HG03432 (cell line): Measurements from ENCODE around the gene C6orf163.
"Not testable (repeated sequence)": the region's sequence is repeated elsewhere in the genome, so short reads cannot be mapped to it uniquely, and the experiment has no call there.

Experiments used
- ATAC-seq: cut with Tn5 transposase; IDR thresholded peaks from one replicate; pipeline ENCODE4 v1.9.1; 2021; ENCODE audit warnings: mild to moderate bottlenecking, moderate library complexity; ENCODE audit not compliant: unreplicated experiment

C6orf163 gene

DNA sequence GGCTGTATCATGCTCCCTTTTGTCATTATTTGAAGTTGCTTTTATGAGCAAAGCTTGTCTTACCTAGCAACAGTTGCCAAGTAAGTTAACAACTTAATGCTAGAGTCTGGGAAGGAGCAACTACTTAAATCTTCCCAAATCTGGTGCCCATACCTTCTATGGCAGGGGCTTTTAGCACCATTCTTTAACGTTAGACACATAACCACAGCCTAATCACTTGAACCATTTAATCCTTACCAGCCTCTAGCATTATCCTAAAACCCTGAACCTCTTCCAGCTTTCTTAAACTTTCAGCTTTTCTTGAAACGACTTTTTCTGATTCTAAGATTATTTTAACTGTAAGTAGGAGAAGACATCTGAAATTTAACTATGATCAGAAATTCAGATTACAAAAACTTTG lies at the start of gene C6orf163:
Gene C6orf163 (plus strand): TSS at position 83 of the 400 bp plus-strand sequence. CDS start 287 bp downstream, at position 370.
- ATAC-seq = no peak

DNA sequence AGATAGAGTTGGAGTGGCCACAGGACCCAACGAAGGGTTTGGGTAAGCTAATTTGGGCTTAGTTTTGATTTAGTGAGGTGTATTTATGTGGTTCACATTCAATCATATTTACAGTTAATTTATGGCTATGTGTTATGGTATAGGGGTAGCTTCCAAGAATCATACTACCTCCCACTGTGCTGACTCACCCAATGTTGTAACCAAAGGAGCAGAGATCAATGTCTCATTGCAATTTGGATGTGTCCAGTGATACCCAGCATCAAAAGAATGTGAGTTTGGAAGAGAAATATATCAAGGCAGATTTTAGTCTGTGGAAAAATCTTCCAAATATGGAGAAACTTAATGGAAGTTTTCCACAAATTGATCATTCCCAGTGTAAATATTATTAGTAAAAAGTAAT lies 47.5 kb upstream of the C6orf163 start:
- no peak for ATAC-seq

DNA sequence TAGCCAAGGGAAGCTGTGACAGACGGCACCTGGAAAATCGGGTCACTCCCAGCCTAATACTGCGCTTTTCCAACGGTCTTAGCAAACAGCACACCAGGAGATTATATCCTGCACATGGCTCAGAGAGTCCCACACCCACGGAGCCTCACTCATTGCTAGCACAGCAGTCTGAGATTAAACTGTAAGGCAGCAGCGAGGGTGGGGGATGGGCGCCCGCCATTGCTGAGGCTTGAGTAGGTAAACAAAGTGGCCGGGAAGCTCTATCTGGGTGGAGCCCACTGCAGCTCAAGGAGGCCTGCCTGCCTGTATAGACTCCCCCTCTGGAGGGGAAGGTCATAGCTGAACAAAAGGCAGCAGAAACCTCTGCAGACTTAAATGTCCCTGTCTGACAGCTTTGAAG lies 43.3 kb upstream of the C6orf163 start:
- not testable (repeated sequence) for ATAC-seq

DNA sequence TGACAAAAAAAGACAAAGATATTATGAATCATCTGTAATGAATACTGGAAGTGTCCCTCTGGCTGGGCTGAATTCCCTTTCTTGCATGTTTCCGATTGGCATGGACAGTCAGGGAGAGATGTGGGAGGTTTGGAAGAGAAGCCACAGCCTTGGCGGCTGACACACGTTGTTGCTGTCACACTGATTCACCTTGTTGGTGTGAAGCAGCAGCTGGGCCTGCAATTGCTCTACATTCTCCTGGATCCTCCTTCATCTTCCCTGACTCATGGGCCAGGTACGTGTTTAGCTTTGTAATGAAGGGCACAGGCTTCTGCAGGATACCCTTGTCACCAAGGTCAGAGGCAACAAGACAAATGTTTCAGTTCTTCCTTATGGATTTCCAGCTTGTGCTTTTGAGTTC lies 35.6 kb upstream of the C6orf163 start:
- ATAC-seq = no peak

DNA sequence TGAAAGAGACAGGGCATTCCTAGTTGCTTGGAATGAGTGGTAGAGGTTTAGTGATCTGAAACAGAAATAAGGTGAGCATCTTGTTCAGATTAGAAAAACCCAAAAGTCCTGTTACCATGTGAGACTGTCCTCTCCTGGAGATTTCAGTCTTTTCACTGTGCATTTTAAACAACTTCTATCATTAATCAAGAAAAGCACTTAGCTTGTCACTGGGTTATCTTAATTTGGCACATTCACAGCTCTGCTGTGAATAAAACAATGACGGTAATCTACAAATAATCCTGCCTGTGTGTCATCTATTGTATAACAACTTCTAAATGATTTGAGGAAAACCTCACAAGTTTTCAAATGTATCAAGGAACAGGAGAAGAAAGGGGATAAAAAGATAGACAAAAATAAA lies 31.8 kb upstream of the C6orf163 start:
- no peak for ATAC-seq

DNA sequence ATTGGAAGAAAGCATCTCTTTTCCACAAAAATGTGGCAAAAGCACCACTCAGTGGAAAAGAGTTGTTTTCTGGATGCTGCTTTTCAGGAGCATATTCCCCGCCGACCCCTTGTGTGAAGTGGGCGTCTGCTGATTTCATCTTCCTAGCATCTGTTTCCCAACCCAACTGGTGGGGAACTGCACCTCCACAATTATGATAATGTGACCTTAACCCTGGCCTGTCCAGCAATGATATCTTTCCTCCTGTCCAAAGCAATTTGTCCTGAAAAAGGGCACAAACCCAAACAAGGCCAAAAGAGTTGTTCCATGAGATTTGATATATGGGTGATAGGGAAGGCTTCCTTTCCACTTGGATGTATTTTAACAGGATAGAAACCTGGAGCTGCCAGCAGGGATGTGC lies 29.5 kb upstream of the C6orf163 start:
- no peak for ATAC-seq

DNA sequence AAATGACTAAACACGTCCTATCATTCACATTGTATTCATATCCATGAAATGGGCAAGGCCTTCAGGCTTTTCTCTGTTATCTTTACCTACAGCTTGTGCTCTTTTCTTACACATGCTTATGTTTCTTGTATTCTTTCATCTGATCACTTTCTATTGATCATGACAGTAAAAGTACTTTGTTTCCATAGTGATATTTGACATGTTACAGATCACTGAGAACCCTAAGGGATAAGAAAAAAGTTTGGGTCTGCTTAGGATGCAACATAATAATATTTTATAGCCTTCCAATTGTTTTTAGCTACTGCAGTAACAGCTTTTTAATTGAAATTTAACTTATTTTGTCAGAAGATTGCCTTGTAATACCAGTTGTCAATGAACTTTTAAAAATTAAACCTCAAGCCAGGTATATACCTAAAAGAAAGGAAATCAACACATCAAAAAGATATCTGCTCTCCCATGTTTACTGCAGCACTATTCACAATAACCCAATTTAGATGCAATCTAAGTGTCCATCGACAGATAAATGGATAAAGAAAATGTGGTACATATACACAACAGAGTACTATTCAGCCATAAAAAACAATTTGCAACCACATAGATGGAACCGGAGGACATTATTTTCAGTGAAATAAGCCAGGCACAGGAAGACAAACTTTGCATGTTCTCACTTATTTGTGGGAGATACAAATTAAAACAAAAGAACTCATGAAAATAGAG lies 25.2 kb upstream of the C6orf163 start:
- ATAC-seq = no peak

DNA sequence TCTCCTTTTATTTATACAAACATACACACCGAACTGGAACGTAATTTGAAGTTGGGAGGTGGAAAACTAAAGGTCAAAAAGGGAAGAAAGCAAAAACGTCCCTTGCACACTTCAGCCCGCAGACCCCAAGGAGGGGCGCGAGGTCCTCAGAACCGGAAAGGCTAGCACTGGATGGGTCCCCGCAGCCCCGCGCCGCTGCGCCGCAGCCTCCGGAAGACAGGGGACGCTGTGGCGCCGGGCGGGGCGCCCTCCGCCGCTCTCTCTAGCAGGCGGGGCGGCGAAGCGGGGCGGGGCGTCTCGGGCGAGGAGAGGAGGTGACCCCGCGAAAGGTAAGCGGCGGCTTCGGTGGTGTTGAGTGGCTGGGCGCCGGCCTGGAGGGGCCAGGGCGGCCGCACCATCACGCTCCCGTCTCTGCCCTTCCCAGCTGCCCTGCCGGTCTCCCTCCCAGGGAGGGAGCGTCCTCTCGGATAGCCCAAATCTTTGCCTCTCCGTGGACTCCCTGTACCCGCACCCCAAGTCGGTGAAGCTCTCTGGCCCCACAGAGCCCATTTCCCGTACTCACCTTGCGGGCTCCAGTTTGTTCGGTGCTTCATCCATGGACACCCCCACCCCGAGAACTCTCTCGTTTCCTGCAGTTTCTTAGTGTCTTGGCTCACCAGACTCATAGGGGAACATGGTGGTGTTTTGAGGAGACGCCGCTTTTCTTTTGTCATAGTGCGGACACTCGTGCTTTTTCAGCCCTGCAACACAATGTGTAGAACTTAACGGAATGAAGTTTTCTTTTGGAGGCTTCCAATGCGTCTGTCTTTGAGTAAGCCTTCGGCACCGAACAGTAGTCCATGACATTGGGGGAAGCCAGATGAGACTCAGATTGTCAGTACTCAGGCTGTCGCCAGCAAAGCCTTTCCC lies 22.1 kb upstream of the C6orf163 start, which contains the start of gene SMIM8:
Gene SMIM8 (plus strand): TSS at position 285 of the 909 bp plus-strand sequence. CDS start 14,444 bp downstream, outside the sequence.
- ATAC-seq = peak; percentile 100

DNA sequence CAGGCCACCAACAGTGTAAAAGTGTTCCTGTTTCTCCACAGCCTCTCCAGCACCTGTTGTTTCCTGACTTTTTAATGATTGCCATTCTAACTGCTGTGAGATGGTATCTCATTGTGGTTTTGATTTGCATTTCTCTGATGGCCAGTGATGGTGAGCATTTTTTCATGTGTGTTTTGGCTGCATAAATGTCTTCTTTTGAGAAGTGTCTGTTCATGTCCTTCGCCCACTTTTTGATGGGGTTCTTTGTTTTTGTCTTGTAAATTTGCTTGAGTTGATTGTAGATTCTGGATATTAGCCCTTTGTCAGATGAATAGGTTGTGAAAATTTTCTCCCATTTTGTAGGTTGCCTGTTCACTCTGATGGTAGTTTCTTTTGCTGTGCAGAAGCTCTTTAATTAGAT lies 20.7 kb upstream of the C6orf163 start:
- ATAC-seq = not testable (repeated sequence)

DNA sequence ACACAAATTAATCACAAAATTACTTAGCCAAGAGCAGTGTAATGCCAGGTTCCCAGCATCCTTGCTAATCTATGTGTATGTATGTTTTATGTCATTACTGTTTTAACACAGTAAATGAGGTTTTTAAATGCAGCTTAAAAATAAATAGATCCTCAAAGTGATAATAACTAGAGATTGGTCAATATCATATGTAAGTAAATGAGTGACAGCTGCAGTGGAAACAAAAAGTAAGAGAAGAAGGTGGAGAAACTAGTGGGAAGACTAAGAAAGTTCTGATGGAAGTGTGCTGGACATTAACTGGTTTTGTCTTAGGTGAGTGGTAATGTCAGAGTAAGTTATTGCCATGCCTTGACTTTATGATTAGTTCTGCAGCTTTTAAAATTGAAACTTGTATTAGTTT lies 13.7 kb upstream of the C6orf163 start:
- ATAC-seq = no peak

DNA sequence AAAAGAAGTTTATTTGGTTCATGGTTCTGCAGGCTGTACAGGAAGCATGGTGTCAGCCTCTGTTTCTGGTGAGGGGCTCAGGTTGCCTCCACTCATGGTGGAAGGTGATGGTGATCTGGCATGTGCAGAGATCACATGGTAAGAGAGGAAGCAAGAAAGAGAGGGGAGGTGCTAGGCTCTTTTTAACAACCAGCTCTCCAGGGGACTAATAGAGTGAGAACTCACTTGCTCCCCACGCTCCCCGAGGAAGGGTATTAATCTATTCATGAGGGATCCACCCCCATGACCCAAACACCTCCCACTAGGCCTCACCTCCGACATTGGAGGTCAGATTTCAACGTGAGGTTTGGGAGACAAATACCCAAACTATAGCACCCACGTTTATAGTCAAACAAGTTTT lies 11.6 kb upstream of the C6orf163 start:
- no peak for ATAC-seq

DNA sequence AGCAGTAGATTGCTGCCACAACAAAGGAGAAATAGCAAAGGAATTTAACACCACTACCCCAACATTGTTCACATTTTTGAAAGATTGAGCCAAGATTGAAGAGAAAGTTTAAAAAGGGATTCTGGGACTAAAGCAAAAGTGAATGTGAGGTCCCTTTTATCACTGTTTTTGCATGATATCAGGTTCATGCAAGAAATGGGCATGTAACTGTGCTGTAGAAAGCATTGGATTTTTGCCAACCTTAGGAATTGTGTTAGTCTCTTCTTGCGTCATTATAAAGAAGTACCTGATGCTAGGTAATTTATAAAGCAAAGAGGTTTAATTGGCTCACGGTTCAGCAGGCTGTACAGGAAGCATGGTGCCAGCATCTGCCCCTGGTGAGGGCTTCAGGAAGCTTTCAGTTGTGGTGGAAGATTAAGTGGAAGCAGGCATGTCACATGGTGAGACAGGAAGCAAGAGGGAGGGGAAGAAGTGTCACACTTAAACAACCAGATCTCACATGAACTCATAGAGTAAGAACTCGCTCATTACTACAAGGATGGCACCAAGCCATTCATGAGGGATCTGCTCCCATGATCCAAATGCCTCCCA lies 10.9 kb upstream of the C6orf163 start:
- no peak for ATAC-seq

DNA sequence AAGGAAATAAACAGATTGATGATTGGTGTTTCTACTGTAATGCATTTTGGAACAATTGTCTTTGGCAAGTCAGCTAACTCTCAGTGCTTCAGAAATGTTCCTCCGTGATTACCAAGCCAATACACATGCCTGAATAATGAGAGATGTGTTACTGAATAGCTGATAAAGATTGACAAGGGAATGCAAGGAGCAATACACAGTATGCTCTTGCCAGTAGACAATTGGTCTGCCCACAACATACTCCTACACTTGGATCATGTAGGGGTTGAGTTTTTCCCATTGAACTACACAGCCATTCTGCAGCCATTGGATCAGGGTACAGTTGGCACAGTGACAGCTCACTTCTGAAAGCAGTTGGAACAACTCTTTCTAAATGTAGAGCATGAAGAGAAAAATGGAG lies 9.9 kb upstream of the C6orf163 start:
- no peak for ATAC-seq

DNA sequence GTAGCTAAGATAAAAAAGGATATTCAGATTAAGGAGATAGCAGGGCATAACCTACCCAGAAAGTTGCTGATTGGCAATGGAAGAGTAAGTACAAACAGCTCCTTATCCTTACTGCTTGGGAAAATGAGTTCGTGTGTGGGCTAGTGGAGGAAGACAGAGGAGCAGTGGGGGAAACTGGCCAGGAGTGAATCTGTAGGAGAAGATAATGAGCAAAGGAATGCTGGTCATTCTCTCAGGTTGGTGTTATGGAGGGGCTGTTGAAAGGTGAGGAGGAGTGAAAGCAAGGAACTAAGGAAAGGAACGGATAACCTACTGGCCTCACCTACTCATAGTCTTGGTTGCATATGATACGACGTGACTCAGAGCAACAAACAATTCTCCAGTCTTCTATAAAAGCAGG lies 8.2 kb upstream of the C6orf163 start:
- ATAC-seq = no peak

DNA sequence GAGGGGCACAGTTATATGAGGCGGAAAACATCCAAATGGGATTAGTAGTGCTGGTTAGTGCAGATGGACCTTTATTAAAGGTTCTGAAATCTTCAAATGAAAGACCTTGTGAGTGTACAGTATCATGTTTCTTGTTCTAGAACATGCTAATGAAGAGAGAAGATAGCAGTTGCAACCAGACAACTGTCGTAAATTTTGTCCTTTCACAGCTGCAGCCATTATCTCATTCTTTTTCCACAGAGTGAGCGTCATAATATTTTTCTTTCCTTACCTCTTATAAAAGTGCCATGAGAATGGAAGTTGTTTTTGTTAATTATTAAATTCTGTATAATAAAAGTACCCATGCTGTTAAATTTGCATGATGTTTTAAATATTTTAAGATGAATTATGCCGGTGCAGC lies 4.4 kb upstream of the C6orf163 start:
- ATAC-seq = no peak

DNA sequence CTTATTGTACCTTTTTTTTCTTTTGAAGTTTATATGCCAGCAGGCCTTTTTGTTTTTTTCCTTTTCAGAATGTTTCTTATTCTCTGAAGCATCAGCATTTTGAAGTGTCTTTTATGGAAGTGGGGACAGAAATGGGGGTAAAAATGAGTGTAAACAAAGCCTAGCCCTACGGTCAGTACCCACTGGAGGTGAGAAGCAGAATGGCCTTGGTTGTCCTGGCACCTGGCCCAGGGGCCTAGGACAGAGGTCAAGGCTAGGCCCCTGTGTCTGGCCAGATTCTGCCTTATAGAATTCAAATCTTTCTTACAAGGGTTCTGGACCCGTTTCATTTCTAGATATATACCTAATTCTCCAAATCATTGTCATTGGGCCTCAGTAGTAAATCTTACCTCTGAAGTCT lies 3.5 kb upstream of the C6orf163 start:
- ATAC-seq = no peak

DNA sequence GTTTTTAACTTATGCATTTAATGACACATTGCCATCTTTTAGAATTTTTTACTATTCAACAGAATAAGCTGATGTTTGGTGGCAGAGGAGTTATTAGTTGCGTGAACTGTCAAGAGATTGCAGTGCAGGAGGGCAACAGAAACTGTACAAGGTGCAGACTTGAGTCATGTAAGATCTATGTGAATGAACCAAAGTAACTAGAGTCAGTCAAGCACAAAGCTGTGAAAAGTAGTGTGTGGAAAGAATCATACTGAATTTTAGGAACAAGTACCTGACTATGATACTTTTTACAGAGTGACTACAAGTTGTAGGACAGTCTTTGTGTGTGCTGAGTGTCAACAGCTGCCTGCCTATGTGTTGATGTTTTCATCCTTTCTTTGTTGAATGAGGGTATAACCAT lies 2.7 kb upstream of the C6orf163 start:
- ATAC-seq = peak; percentile 92

DNA sequence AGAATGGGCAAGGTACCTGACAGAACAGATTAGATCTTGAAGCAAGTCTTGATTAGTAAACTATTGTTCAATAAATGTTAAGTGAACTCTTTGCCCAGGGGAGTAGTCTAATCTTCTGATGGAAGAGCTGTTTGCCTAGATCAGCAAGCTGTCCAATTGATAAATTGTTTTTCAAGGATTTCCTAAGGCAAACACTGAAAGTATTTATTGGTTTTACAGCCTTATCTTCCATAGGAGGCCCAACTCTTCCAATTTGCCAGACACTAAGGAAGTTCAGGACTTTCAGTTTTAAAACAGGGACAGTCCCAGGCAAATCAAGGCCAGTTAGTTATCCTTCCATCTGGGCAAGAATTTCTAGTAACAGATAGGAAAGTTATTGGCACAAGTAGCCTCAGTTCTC lies 1.8 kb upstream of the C6orf163 start:
- no peak for ATAC-seq

DNA sequence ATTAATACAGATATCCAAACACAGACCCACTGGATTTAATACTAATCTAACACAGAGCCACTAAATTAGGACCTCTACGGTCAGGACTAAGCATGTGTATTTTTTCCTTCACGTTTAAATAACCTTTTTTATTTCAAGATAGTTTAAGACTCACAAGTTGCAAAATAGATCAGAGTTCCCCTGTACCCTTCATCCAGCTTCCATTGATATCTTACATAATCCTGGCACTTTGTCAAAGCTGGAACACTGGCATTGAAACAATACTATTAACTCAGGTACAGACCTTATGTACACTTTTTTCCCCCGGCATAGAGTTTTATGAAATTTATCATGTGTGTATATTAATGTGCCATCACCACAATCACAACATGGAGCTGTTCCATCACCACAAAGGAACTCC lies 2.1 kb downstream of the C6orf163 start:
- ATAC-seq = no peak

DNA sequence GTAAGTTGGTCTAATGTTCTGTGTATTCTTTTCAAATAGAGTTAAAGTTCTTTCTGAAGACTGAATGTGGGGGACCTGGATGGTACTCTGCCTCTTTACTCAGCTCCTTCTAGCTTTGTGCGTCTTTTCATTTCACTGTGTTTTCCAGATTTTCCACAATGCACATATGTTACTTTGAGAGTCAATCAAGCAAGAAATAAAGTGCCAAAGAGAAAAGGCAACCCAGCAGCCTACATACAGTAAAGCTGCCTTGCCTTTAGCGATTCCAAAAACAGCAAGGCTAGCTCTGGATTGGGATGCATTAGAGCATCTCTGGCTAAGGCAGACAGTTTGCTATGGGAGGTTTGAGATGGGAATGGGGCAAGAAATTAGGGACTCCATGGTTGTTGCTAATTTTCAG lies 5.3 kb downstream of the C6orf163 start:
- ATAC-seq = no peak

DNA sequence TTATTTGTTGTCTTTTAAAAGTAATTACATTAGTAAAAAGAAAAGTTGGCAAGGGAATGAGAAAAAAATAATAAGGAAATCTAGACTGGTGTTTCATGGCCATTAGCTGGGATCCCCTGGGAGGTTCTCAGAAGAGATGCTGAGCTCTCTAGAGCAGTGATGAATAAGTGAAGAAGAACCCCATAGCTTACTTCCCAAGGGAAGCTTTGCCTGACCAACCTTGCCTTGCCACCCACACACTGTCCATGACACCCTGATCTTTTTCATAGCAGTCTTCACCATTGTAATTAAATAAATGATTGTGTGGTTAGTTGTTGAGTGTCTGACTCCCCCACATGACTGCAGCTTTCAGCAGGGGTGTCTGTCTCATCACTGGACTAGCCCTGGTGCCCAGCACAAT lies 5.9 kb downstream of the C6orf163 start:
- ATAC-seq = no peak

DNA sequence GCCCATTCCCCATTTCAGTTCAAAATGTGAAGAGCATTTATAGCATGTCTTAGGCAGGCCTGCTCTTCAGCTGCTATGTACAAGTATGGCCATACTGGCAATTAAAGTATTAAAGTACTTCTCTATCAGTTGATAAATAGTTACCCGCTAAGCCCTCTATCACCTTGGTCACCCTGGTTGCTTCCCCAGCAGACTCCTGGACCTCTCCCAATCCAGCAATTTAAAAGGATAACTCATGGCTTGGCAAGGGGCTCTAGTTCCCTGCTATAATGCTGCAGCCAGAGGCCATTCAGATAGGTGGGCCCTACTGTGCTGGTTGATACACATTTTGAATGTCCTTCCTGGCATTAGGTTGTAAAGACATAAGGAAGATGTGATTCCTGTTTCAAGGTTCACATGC lies 7.0 kb downstream of the C6orf163 start:
- ATAC-seq = no peak
